HPDE6-E6E7 (cell line): ENCODE results near the gene CD300A.

Source experiments
- DNase-seq: peaks from one replicate; pipeline ENCODE4 v3.0.0; 2011; ENCODE audit warnings: missing footprints; ENCODE audit errors: extremely low spot score

Gene CD300A

DNA sequence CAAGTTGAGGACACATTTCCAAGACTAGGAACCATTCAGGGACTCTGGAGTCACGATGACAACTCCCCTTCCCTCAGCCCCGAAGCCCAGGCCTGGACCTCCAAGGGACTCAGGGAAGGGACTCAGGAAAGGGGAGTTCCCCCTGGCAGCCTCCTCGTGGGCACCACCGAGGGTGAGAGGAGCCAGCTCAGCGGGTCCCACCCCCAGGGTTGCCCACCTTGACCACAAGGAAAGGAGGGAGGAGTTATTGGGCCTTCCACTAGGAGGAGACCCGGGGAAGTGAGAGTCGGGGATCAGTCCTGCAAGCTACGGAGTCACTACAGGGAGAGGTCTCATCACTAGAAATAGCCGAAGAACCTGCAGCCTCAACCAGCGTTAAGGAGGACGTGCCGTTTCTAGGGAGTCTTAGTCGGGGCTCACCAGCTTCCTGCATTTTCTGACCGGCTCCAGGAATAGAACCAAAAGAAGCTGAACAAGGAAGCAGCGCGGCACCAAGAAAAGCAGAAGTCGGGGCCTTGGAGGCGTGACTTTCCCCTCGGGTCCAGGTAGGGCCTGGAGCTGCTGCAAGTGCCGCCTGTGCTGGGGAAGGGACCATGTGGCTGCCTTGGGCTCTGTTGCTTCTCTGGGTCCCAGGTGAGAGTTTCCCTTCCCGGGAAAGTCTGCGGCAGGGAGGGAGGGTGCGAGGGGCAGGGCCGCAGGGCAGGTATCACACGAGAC, at the start of gene CD300A:
Gene CD300A (plus strand): TSS at position 524 of the 717 bp plus-strand sequence. CDS start 70 bp downstream, at position 594.
- DNase-seq: no peak

DNA sequence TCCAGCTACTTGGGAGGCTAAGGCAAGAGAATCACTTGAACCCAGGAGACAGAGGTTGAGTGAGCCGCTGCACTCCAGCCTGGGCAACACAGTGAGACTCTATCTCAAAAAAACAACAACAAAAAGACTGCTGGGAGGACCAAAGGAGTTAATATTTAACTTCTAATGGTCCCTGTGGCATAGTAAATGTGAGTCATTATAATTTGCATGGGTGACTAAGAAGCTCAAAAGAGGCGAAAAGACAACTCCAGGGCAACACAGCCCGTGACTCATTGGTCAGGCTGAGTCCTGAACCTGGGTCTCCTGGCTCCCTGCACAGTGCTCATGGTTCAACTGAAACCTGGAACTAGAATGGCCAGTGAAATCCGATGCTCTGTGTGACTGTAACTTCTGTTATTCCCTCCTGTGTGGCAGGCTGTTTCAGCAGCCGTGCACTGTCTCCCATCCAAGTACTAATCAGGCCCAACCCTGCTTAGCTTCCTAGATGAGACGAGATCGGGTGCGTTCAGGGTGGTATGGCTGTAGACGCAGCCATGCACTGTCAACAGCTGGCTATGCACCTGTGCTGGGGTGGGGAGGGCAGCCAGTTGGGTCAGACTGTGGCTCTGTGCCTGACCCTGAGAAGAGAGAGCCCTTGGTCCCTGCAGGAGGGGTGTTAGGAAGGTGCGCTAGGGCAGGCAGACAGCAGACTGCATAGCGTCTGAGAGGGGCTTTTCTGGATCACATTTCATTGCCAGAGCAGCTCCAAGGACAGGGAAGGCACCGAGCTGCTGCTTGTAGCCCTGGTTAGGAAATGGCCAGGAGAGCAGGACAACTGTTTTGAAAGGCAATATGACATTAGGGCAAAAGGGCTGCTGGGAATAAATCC, 49.0 kb upstream of the CD300A start:
- DNase-seq: peak; percentile 72

- DNase-seq: no peak
Observed at GRCh38 chr17:74419928-74420411, 46.5 kb upstream of the CD300A start.

DNA sequence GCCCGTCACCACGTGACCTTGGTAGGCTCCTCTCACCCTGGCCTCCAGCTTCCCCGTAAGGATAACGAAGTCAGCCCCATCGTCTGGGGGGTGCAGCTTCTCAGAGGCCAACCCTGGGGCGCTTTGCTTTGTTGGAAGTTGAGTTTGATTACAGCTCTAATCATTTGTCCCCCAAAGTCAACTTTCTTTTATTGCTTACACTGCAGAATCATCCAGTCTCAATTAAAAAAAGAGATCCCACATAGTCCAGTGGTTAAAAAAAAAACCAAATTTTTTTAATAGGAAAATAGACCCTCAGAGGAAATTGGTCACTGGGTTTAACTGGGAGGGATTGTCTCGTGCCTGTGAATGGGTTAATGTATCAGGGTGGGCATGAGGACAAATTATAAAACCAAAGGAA, 42.3 kb upstream of the CD300A start:
- no peak for DNase-seq

DNA sequence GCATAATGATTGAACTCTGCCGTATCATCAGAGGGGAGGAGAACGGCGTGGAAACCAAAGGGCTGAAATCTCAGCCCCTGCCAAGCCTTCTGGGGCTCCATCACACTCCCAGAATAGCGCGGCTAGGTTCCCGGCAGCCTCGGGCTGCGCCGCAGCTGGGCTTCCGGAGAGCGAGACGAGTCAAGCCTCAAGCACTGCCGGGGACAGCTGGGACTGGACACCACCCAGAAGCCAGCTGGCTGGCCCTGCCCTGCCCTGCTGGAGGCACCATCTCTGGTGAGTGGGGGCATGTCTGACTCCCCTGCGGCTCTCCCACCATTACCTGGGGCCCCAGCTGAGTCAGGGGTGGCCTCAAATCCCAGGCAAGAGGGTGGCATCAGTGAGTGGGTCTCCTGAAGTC, 41.8 kb upstream of the CD300A start:
- DNase-seq: no peak

DNA sequence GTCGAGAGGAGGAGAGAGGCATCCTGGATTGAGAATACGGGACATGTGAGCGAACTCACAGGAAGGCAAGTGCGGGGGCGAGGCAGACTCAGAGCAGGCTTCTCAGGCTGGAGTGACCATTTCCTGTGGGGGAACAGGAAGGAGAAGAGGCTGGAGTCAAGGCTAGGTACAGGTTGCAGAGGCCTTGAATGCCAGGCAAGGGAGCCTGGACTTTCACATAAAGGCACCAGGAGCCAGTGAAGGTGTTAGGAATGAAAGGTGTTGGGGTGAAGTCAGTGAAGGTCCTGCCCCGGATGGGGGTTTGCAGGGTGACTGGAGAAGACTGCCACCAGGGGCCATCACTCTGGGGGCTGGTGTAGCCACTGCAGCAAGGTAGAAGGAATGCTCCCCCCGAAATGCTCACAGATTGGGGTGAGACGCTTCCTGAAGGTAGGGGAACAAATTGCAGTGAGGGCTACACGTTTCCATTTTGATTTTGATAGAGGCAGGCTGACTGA, 39.8 kb upstream of the CD300A start:
- no peak for DNase-seq

GRCh38 chr17:74427048-74427762, 39.2 kb upstream of the CD300A start:
- no peak for DNase-seq

- DNase-seq: no peak
Observed at GRCh38 chr17:74427763-74428153, 38.7 kb upstream of the CD300A start.

DNA sequence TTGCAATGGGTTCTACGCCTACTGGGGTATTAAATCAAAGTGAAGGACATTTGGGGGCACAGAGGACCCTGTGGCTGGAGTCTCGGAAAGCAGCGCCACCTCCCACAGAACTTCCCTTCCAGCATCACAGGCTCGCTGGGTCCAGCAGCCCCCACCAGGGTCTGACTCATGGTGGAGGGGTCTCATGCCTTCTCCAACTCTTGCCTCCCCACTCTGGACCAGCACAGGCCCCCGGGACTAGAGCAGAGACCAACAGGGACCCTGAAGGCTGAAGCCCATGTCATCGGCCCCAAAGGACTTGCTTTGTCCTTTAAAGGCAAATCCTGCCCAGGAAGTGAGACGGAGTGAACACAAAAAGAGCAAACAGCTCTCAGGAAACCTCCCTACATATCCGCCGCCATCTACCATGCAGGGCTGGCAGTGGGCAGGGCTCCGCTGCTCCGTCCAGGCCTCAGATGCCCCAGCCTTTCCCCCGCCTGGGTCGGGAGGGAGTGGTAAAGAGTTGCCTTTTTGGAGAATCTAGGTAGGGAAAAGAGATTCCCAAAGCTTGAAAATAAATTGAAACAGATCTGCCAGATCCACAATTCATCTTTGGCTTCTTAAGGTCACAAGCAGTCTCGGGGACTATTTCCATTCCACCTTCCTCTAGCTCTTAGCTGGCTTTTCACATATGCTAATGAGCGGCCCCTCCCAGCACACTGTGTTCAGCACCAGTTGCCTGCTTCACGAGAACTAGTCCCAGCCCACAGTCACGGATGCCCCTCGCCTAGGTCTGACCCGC, 36.6 kb upstream of the CD300A start:
- no peak for DNase-seq

DNA sequence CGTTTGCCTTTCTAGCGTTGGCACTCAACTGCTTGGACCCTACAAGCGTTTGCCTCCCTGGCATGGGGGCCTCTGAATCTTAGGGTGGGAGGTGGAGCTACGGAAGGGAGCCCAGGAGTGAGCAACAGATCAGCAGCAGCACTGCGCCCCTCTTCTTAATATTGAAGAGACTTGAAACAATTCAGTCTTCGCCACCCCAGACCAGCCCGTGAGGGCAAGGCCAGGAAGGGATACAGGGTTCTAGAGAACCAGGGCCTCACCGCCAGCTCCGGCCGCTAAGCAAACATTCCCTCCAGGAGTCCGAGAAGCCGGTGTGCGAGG, 36.1 kb upstream of the CD300A start:
- no peak for DNase-seq

GRCh38 chr17:74430706-74431567, 35.5 kb upstream of the CD300A start:
- peak; percentile 82 for DNase-seq

DNA sequence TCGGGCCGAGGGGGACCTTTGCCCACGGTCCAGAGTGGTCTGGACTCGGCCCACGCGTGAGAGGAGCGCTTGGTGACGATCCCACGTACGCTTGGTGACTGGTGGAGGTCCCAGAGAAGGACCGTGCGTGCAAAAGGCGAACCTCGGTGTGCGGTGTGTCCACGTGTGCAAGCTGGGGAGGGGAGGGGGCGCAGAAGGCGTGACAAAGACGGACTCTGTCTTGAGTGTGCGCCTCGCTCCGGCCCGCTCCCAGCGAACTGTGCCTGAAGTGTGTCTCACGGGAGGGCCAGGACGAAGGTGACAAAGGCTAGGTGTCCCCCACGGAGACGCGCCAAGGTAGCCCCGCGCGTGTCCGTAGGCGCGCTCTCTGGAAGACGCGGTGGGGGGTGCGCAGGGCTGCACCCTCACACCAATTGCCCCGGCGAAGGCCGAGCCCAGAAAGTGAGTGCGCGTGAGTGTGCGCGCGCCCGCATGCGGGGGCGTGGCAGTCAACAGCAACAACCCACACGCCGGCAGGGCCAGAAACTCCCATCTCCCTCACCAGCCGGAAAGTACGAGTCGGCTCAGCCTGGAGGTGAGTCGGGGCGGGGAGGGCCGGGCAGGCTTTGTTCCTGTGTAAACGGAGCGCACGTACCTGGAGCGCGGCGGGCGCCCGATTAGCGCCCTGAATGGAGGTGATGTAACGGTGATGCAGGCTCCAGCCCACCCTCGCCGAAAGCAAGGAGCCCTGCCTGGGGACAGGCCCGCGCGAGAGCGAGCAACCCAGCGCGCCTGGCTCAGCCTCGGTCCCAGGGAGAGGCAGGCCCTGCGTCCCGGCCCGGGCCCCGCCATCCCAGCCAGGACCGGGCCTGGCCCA, 34.6 kb upstream of the CD300A start, which contains the start of gene GPRC5C:
Gene GPRC5C (plus strand): TSS at position 521 of the 856 bp plus-strand sequence. CDS start 7,689 bp downstream, outside the sequence.
- peak; percentile 81 for DNase-seq

- no peak for DNase-seq
Observed at GRCh38 chr17:74432424-74432690, 34.1 kb upstream of the CD300A start.

- DNase-seq: no peak
Observed at GRCh38 chr17:74432766-74433391, 33.6 kb upstream of the CD300A start.

DNA sequence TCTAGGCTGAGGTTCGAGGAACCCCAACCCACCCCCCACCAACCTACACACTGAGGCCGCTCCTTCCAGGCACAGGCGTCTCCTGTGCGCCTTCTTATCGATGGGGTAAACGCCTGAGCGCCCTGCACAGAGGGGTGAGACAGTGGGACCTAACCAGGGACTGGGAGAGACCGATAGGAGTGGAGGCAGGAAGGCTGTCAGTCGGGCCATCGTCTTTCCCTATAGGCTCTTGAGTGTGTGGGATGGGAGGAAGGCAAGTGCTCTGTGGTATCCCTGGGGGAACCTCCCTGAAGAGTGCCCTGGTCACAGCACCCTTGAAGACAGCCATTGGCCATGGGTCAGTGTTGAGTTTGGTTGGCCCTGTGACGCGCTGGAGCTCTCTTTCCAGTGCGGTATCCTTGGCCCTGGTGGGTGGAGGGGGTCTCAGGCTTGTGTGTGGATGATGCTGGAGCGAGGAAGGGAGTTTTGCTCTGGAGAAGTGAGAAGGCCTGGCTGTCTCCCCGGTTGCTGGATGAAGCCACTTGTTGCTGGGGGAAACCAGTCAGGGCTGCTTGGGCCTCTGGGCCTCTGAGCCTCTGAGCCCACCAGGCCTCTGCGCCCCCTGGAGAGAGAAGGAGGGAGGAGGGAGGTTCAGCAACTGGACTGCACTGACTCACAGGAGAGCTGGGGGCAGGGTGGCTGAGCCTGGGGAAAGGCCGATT, 32.9 kb upstream of the CD300A start:
- no peak for DNase-seq

DNA sequence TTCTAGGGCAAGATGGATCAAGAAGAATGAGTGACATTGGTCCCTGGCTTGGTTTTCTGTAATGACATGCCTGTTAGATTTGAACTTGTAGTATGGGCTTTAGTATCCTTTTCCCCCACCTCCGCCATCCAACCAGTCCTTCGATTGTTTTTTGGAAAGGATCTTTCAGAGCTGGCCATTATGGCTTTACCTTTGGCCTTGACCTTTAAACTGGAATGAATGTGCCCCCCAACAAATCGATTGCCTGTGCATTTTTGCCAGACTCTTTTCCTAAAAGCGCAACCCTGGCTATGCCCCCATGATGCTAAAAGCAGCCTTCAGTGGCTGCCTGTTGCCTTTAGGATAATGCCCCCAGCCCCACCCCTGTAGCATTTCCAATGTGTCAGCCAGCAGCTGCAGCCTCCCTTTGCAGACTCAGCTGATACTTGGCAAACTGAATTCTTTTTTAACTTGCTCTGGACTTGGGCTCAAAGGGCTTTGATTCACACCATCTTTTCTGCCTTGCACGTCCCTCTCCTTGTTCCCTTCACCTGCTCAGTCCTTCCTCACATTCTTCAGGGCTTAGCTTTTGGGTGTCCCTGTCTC, 30.6 kb upstream of the CD300A start:
- no peak for DNase-seq

GRCh38 chr17:74437702-74438101, 28.7 kb upstream of the CD300A start:
- DNase-seq: no peak
